HepG2 (cell line): ENCODE results near the gene PPP1R18. TPM values are rescaled to one million over a fixed set of nuclear protein-coding genes. Genes with fewer than 3 reads are reported as not detected.

Source experiments
- AGO1 ChIP-seq: fragments of 200-400 bp; formaldehyde crosslinking; IDR thresholded peaks from 2 replicates; pipeline ENCODE4 v1.6.1; 2017; ENCODE audit warnings: mild to moderate bottlenecking, low read depth, low read length, moderate library complexity; ENCODE audit not compliant: poor library complexity, severe bottlenecking
- CENPX ChIP-seq: sonication (generic); formaldehyde crosslinking; IDR thresholded peaks from 2 replicates; pipeline ENCODE4 v1.9.0; 2021; ENCODE audit warnings: mild to moderate bottlenecking, missing genetic modification reagents, moderate library complexity
- CREM ChIP-seq, 2 experiments: sonication (generic) in 1 of 2; formaldehyde crosslinking in 1 of 2; IDR thresholded peaks; 2 replicates each; pipeline versions ENCODE4 v1.4.0 to v1.6.1; 2016 to 2020; ENCODE audit warnings: antibody characterized with exemption in 1 of 2, mild to moderate bottlenecking in 1 of 2, missing genetic modification reagents in 1 of 2
- NKX3-1 ChIP-seq: sonication (generic); formaldehyde crosslinking; IDR thresholded peaks from 2 replicates; pipeline ENCODE4 v1.5.0; 2020; ENCODE audit warnings: missing genetic modification reagents
- RFX1 ChIP-seq: fragments of 450-650 bp; IDR thresholded peaks from 2 replicates; pipeline ENCODE4 v1.6.1; 2017
- SNAI1 ChIP-seq: sonication (generic); formaldehyde crosslinking; IDR thresholded peaks from 2 replicates; pipeline ENCODE4 v1.5.0; 2020; ENCODE audit warnings: mild to moderate bottlenecking, missing genetic modification reagents, borderline replicate concordance
- TAF15 ChIP-seq: fragments of 200-400 bp; formaldehyde crosslinking; IDR thresholded peaks from one replicate; pipeline ENCODE4 v1.6.1; 2018; ENCODE audit warnings: mild to moderate bottlenecking, low read depth, low read length; ENCODE audit not compliant: poor library complexity, severe bottlenecking
- TCF7 ChIP-seq: sonication (generic); IDR thresholded peaks from 2 replicates; pipeline ENCODE4 v1.6.1; 2016; ENCODE audit warnings: antibody characterized with exemption, low read depth
- THAP11 ChIP-seq: IDR thresholded peaks from 2 replicates; pipeline ENCODE4 v1.6.1; 2016; ENCODE audit warnings: missing biosample characterization, missing genetic modification reagents
- ZBTB7A ChIP-seq: sonication (generic); formaldehyde crosslinking; IDR thresholded peaks from 2 replicates; pipeline ENCODE4 v1.8.0; 2022; ENCODE audit warnings: mild to moderate bottlenecking, missing genetic modification reagents
- ZBTB8A ChIP-seq: sonication (generic); formaldehyde crosslinking; IDR thresholded peaks from 2 replicates; pipeline ENCODE4 v1.4.0; 2020; ENCODE audit warnings: mild to moderate bottlenecking, low read depth, missing genetic modification reagents, borderline replicate concordance
- ZNF142 ChIP-seq: sonication (generic); formaldehyde crosslinking; IDR thresholded peaks from 2 replicates; pipeline ENCODE4 v1.4.0; 2020; ENCODE audit warnings: missing genetic modification reagents
- ZNF180 ChIP-seq: sonication (generic); formaldehyde crosslinking; IDR thresholded peaks from 2 replicates; pipeline ENCODE4 v1.4.0; 2020; ENCODE audit warnings: low read depth, missing genetic modification reagents, borderline replicate concordance
- polyA plus RNA-seq, 8 experiments: library from polyadenylated mRNA; depleted of rRNA in 3 of 8; stranded (reverse) in 7 of 8; unstranded in 1 of 8; fragments of >200 nt; fragmentation: Illumina TruSeq in 4 of 8; extraction: Trizol in 4 of 8; gene quantifications; 2 replicates each; pipeline versions ENCODE4 v1.2.1 to v1.2.3, GENCODE V29; 2011 to 2016; ENCODE audit warnings: low read depth in 4 of 8, missing spikeins in 1 of 8, mixed read lengths in 1 of 8; ENCODE audit not compliant: insufficient read depth in 1 of 8
- total RNA-seq, 5 experiments: library from RNA; depleted of rRNA; stranded (reverse); fragments of >200 nt; fragmentation: Illumina TruSeq; extraction: Trizol; gene quantifications; 2 replicates each; pipeline ENCODE4 v1.2.3, GENCODE V29; 2016; ENCODE audit warnings: low read depth in 1 of 5
- TF ChIP-seq, protein P1 (sequence below), 2 experiments: sonication (generic) in 1 of 2; formaldehyde crosslinking in 1 of 2; IDR thresholded peaks; 2 replicates each; pipeline versions ENCODE4 v1.4.0 to v1.6.1; 2016 to 2020; ENCODE audit warnings: borderline replicate concordance in 1 of 2, low read depth in 1 of 2, mild to moderate bottlenecking in 1 of 2, missing genetic modification reagents in 1 of 2
- TF ChIP-seq, protein P2 (sequence below): sonication (generic); formaldehyde crosslinking; IDR thresholded peaks from 2 replicates; pipeline ENCODE4 v1.4.0; 2020; ENCODE audit warnings: missing genetic modification reagents

PPP1R18 gene
- total and polyA plus RNA-seq, 2 of the 13 experiments (the other 11 are each of a cell fraction or from before 2014, with no cell fraction given) = 4.9 to 9.2 TPM

DNA sequence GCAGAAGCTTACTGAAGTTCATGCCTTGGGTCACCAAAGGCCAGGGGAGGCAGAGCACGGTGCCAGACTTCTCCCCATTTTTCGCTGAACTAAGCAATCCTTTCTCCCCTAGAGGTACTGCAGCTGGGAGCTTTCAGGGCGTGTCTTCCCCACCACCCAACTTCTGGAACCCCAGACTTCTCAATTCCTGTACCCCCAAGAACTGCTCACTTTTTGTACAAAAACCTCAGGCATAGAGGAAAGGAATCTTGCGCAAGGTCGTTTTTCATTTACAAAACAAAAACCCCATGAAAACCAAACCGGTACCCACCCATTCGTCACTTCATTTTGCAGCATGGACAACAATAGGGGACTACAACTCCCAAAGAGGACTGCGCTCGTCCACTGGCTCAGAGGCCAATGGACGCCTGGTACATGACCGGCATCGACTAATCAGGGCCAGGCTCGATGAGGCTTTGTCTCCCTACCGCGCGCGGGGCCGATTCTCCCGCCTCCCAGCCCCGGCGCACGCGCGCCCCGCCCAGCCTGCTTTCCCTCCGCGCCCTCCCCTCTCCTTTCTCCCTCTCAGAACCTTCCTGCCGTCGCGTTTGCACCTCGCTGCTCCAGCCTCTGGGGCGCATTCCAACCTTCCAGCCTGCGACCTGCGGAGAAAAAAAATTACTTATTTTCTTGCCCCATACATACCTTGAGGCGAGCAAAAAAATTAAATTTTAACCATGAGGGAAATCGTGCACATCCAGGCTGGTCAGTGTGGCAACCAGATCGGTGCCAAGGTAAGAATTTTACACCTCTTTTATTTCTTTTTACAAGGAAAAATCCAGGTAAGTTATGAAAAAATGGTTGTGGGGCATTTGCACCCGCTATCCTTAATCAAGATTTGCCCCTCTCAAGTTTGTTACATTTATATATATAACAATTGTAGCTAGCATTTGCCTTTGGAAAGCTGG, 33.6 kb upstream of the PPP1R18 start, which contains the start of gene TUBB (continued):
- TF ChIP-seq RFX1 (no peak), NKX3-1 (CRISPR knock-in tag) (no peak; the same call in 1 of the 2 replicates), CREM (IDR thresholded peaks at IDR 0.05) (peak; percentile 61), CREM (CRISPR knock-in tag; IDR thresholded peaks at IDR 0.05) (no peak), ZNF180 (CRISPR knock-in tag) (no peak), ZBTB8A (CRISPR knock-in tag) (no peak), CENPX (CRISPR knock-in tag) (no peak), TAF15 (no peak), ZNF142 (CRISPR knock-in tag) (peak; percentile 67; the same call in 1 of the 2 replicates), SNAI1 (CRISPR knock-in tag) (no peak), ZBTB7A (CRISPR knock-in tag) (no peak), THAP11 (CRISPR knock-in tag) (peak; percentile 99), TCF7 (no peak), AGO1 (no peak)
- TF ChIP-seq, protein P1, sequence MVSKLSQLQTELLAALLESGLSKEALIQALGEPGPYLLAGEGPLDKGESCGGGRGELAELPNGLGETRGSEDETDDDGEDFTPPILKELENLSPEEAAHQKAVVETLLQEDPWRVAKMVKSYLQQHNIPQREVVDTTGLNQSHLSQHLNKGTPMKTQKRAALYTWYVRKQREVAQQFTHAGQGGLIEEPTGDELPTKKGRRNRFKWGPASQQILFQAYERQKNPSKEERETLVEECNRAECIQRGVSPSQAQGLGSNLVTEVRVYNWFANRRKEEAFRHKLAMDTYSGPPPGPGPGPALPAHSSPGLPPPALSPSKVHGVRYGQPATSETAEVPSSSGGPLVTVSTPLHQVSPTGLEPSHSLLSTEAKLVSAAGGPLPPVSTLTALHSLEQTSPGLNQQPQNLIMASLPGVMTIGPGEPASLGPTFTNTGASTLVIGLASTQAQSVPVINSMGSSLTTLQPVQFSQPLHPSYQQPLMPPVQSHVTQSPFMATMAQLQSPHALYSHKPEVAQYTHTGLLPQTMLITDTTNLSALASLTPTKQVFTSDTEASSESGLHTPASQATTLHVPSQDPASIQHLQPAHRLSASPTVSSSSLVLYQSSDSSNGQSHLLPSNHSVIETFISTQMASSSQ (IDR thresholded peaks at IDR 0.05; ENCODE audit: low read depth) = no peak
- TF ChIP-seq, protein P1 (CRISPR knock-in tag; IDR thresholded peaks at IDR 0.05; ENCODE audit: borderline replicate concordance) = 0 out of 2 replicates have a peak, but pooled peaks have one; percentile 4
- TF ChIP-seq, protein P2, sequence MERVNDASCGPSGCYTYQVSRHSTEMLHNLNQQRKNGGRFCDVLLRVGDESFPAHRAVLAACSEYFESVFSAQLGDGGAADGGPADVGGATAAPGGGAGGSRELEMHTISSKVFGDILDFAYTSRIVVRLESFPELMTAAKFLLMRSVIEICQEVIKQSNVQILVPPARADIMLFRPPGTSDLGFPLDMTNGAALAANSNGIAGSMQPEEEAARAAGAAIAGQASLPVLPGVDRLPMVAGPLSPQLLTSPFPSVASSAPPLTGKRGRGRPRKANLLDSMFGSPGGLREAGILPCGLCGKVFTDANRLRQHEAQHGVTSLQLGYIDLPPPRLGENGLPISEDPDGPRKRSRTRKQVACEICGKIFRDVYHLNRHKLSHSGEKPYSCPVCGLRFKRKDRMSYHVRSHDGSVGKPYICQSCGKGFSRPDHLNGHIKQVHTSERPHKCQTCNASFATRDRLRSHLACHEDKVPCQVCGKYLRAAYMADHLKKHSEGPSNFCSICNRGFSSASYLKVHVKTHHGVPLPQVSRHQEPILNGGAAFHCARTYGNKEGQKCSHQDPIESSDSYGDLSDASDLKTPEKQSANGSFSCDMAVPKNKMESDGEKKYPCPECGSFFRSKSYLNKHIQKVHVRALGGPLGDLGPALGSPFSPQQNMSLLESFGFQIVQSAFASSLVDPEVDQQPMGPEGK (CRISPR knock-in tag) = peak; percentile 80; the same call in 1 of the 2 replicates
